ENCODE data around the gene TMPRSS12.

DNA sequence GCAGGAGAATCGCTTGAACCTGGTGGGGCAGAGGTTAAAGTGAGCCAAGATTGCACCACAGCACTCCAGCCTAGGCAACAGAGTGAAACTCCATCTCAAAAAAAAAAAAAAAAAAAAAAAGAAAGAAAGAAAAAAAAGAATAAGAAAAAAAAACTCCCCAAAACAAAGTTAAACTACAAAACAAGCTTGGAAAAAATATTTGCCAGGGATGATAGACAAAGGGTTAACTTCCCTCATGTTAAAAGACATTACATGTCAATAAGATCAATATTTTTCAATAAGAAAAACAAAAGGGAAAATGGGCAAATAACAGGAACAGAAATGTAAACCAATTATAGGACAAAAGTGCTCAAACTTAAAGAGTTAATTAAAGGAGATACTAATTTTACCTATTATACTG, 83.2 kb downstream of the TMPRSS12 start:
- no peak for TF ChIP-seq ELF4 (IDR thresholded peaks at IDR 0.05)
- TF ChIP-seq FOXA1 (IDR thresholded peaks at IDR 0.05), result no peak
- no peak for TF ChIP-seq FOXM1 (IDR thresholded peaks at IDR 0.05; ENCODE audit: borderline replicate concordance)
- no peak for TF ChIP-seq BHLHE40 (IDR thresholded peaks at IDR 0.05; ENCODE audit: borderline replicate concordance)

Measured in HEK293T (cell line).